Measurements from ENCODE around the gene LRRC36. TPM values are rescaled to one million over a fixed set of nuclear protein-coding genes. Genes with fewer than 3 reads are reported as not detected.

LRRC36 gene
- total and polyA plus RNA-seq, 2 of the 8 experiments (the other 6 are each of a cell fraction or from before 2014, with no cell fraction given): 0.15 TPM; not detected in 1

DNA sequence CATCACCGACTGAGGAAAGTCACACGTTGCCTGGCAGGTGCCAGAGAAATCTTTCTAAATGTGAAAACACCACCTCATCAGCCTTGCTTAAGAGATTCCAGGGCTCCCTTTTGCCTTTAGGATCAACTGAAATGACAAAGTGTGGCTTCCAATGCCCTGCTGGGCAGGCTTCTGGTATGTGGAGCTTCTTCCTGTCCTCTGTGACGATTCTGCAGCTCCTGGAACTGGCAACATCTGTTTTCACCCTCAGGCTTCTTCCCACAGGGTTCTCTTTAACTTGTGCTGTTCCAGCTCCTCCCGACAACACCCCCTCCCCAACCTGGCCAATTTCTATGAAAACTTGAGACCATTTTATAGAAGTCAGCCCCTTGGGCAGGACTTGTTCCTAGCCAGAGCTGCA, 94.4 kb downstream of the LRRC36 start:
- peaks cover 20 to 34% (median 27%) of the 10 kb centered on the region in 4 experiments for H3K4me1 ChIP-seq (replicated peaks in 1 of 4; ENCODE audit: control insufficient read depth in 3 of 4, insufficient read depth in 4 of 4, low read length in 3 of 4)
- peak overlapping the region; percentile 88 for H2BK120ac ChIP-seq (replicated peaks; ENCODE audit: low read depth, low read length)
- peak overlapping the region; percentile 57 for H3K4ac ChIP-seq (replicated peaks; ENCODE audit: insufficient read length, low read depth, low read length)
- ChIA-PET POLR2A (ENCODE audit: partially characterized antibody) (interaction anchor here (1.1 to 2.7 kb wide), 4 partner anchors 10 to 187 kb away, joined by 3 to 16 read pairs (median 3); partner anchors contain the start of gene HSD11B2), CTCF (ENCODE audit: partially characterized antibody) (interaction anchor here (0.6 to 24.6 kb wide), 11 partner anchors 12 to 354 kb away, joined by 3 to 476 read pairs (median 4); partner anchors contain the start of gene TPPP3)
- no peaks in the 10 kb centered on the region; the same call in 1 of the 2 replicates for H3K79me1 ChIP-seq (ENCODE audit: low read depth, low read length)
- peak overlapping the region; percentile 89 for H4K91ac ChIP-seq (replicated peaks; ENCODE audit: insufficient read length, low read length)
- no peak overlapping the region for H3K23ac ChIP-seq (ENCODE audit: insufficient read length)
- H3K18ac ChIP-seq (ENCODE audit: extremely low read depth, low read length): peak overlapping the region; percentile 88
- H2AFZ ChIP-seq (ENCODE audit: low read length): no peak overlapping the region
- H3K4me3 ChIP-seq (ENCODE audit: extremely low read depth in 1 of 4, insufficient read depth in 2 of 4, low read depth in 3 of 4, low read length in 4 of 4): no peak overlapping the region
- H4K20me1 ChIP-seq (replicated peaks in 1 of 2; ENCODE audit: control insufficient read depth in 1 of 2, insufficient read depth in 2 of 2, low read length in 2 of 2): no peaks in the 10 kb centered on the region
- H2BK12ac ChIP-seq (ENCODE audit: low read depth, low read length): peak overlapping the region; percentile 98; the same call in 1 of the 2 replicates
- H3K9me3 ChIP-seq (ENCODE audit: insufficient read depth in 2 of 2, low read depth in 1 of 2, low read length in 1 of 2): no peaks in the 10 kb centered on the region
- peak overlapping the region; percentile 82; the same call in 1 of the 2 replicates for H2AK5ac ChIP-seq (ENCODE audit: low read depth, low read length)
- no peak for FAIRE-seq
- H3K79me2 ChIP-seq (ENCODE audit: control insufficient read depth in 1 of 2, insufficient read depth in 2 of 2, low read length in 2 of 2): no peaks in the 10 kb centered on the region
- peak overlapping the region; percentile 89 for H2BK5ac ChIP-seq (ENCODE audit: low read depth, low read length)
- peak overlapping the region; percentile 96 for H2BK20ac ChIP-seq (ENCODE audit: low read length)
- H3K36me3 ChIP-seq (ENCODE audit: control insufficient read depth in 2 of 4, insufficient read depth in 4 of 4, low read length in 3 of 4): no peaks in the 10 kb centered on the region
- TF ChIP-seq RFX5 (IDR thresholded peaks at IDR 0.05; ENCODE audit: borderline replicate concordance, low read depth, low read length) (no peak), TAF1 (IDR thresholded peaks at IDR 0.05; ENCODE audit: low read depth, low read length) (no peak), TBP (IDR thresholded peaks at IDR 0.05; ENCODE audit: low read depth, low read length) (no peak), YY1 (IDR thresholded peaks at IDR 0.05; ENCODE audit: low read depth, low read length) (no peak), SIRT6 (IDR thresholded peaks at IDR 0.05; ENCODE audit: low read length) (no peak)
- TF ChIP-seq, protein P1, sequence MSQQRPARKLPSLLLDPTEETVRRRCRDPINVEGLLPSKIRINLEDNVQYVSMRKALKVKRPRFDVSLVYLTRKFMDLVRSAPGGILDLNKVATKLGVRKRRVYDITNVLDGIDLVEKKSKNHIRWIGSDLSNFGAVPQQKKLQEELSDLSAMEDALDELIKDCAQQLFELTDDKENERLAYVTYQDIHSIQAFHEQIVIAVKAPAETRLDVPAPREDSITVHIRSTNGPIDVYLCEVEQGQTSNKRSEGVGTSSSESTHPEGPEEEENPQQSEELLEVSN (IDR thresholded peaks at IDR 0.05): no peak
- 76% methylated on average over 4 of the region's 4 CpGs; no CpG with 5 or more reads in 1 of the 2 experiments for WGBS, 2 experiments (ENCODE audit: extremely low coverage in 1 of 2, insufficient coverage in 1 of 2, insufficient read length in 1 of 2, insufficient replicate concordance in 2 of 2, low coverage in 1 of 2, low lambda C conversion rate in 2 of 2, missing lambda C conversion rate in 1 of 2)
- H4K5ac ChIP-seq (ENCODE audit: insufficient read length, low read depth, low read length): no peak overlapping the region
- no peak overlapping the region for H3K56ac ChIP-seq (replicated peaks; ENCODE audit: insufficient read length, low read depth, low read length)
- H3K27me3 ChIP-seq (replicated peaks in 1 of 4; ENCODE audit: control insufficient read depth in 3 of 4, extremely low read depth in 1 of 4, insufficient read depth in 3 of 4, low read length in 3 of 4): no peaks in the 10 kb centered on the region; a peak in 1 of 7 replicates
- H3K4me2 ChIP-seq (ENCODE audit: insufficient read depth in 1 of 2, low read depth in 2 of 2, low read length in 2 of 2): peak overlapping the region in 1 of 2 experiments; percentile 34; a peak in 1 of 4 replicates
- H3K14ac ChIP-seq (ENCODE audit: insufficient read length): no peak overlapping the region
- no peak overlapping the region for H3K27ac ChIP-seq (ENCODE audit: low read depth, low read length)
- H3K23me2 ChIP-seq (ENCODE audit: low read depth, low read length): peaks cover under 1% of the 10 kb centered on the region; the same call in 1 of the 2 replicates
- no peak for DNase-seq (ENCODE audit: low read depth in 1 of 2, low spot score in 2 of 2)
- no peak overlapping the region for H3K9ac ChIP-seq (replicated peaks in 1 of 4; ENCODE audit: extremely low read depth in 1 of 4, low read depth in 3 of 4, low read length in 3 of 4)
- H2BK15ac ChIP-seq (ENCODE audit: low read length): 0 out of 2 replicates have a peak overlapping the region, but pooled peaks have one; percentile 46
- H4K8ac ChIP-seq (ENCODE audit: extremely low read depth, insufficient read depth, low read length): no peak overlapping the region
